Measurements from ENCODE around the gene ZMYND10.

ZMYND10 gene

GRCh38 chr3:50300681-50301254 lies 44.8 kb downstream of the ZMYND10 start:
- DNase-seq, result no peak

- DNase-seq, result no peak
Observed at GRCh38 chr3:50299929-50300680, 45.4 kb downstream of the ZMYND10 start.

DNA sequence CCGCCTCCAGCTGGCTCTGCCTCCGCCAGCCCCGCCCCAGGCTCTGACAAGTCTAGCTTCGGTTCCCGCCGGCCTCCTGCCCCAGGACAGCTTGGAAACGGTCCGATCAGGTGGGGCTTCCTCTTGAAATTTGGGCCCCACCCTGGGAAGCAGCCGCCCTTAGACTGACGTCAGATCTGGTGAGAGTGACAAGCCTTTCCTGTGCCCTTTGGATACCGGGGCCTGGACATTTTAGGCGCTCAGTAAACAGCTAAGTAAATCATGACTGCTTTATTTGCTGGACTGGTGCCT lies 45.9 kb downstream of the ZMYND10 start:
- DNase-seq, result no peak

DNA sequence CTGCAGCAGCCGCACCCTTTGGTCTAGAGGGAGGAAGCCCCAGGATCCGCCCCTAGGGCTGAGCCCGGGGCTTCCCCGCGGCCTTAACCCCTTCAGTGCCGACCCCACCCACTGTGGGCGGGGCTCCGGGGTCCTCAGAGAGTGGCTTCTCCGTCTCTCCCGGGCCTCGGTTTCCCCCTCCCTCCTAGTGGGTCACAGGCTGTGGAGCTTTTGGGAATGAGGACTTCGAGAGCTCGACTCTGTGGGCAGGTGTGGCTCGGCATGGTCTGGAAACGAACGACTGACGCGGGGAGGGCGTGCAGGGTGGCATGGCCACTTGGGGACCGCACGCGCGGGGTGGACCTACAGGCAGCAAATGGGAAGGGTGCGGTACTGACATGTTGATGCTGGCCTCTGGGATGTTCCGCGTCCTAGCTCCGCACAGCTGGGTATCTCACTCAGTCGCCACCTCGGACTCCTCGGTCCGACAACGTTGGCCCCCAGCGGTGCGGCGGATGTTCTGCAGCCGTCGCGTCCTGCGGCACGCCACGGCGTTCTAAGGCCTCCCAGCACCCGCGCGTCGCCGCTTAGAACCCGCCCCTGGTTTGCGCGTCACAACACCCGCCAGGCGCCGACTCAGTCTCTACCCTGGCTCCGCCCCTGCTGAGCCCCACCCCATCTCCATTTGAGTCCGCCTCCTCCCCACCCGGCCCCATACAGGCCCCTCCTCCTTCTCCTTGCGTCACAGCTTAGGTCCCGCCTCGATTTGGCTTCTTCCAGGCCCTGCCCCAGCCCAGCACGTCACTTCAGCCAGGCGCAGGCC lies 46.5 kb downstream of the ZMYND10 start, which contains the start of the genes HYAL3 and NAA80:
TSS of gene HYAL3 (minus strand) at position 570 of the 802 bp plus-strand sequence. CDS start 3,803 bp downstream, outside the sequence.
TSS of gene NAA80 (minus strand) at position 570 of the 802 bp plus-strand sequence. CDS start 1,942 bp downstream, outside the sequence.
- peak; percentile 100 for DNase-seq

GRCh38 chr3:50297896-50298725 lies 47.4 kb downstream of the ZMYND10 start:
- no peak for DNase-seq

DNA sequence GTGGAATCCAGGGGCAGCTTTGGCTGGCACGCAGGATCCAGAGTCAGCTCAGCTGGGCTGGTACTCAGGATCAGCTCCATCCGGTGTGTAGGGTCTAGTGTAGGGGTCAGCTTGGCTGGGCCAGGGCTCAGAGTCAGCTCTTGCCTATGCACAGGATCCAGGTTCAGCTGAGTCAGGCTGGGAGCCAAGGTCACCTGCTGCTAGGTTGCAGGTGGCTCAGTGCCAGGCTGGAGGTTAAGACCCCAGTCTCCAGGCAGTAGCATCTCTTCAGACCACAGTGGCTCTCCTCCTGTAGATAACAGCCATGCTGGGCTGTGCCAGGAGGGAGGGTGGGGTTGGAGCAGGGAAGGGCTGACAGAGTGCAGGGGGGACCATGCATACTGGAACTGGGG lies 48.2 kb downstream of the ZMYND10 start:
- no peak for DNase-seq

- no peak for DNase-seq
Observed at GRCh38 chr3:50296721-50297383, 48.7 kb downstream of the ZMYND10 start.

GRCh38 chr3:50295553-50296431 lies 49.7 kb downstream of the ZMYND10 start:
- DNase-seq, result no peak

- DNase-seq, result no peak
Observed at GRCh38 chr3:50294492-50295403, 50.8 kb downstream of the ZMYND10 start.

DNA sequence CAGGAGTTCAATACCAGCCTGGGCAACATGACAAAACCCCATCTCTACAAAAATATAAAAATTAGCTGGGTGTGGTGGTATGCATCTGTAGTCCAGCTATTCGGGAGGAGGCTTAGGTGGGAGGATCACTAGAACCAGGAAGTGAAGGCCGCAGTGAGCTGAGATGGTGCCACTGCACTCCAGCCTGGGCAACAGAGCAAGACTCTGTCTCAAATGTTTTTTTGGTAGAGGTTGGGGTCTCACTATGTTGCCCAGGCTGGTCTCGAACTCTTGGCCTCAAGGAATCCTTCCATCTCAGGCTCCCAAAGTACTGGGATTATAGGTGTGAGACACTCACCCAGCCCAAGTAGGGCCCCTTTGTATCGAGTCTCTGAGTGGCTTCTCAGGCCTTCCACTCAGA lies 51.4 kb downstream of the ZMYND10 start:
- no peak for DNase-seq

DNA sequence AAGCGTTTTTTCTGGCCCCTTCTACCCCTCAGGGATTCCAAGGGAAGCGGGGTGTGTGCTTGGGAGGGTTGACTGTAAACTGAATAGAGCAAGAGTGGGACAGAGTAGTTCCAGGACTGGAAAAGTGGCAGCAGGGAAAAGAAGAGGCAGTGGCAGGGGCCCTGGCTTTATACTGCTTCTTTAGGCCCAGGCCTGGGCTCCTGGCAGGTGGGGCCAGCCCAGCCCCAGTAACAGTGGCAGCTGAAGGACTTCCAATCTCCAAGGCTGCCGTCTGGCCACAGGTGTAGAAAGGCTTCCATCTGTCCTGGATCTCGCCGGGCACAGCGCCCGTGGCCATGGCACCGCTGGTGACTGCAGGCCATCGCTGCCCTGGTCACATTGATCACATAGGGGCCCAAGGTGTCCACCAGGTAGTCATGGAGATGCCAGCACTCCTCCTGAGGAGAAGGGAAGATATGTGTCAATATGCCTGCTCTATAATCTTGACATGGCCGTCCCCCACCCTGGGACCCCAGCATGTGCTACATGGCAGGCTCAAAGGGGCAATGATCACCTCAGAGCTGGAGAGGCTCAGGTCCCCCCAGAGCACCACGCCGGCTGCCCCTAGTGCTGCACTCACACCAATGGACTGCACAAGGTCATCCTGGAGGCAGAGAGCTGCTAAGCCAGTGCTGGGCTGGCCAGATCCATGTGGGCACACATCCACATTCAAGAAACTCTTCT lies 52.3 kb downstream of the ZMYND10 start:
- DNase-seq, result no peak

- DNase-seq, result peak; percentile 98
Observed at GRCh38 chr3:50292159-50293078, 53.1 kb downstream of the ZMYND10 start, which contains the start of gene IFRD2. IFRD2 (minus strand) TSS chr3:50292429; CDS start chr3:50292274, 155 bp downstream.

All from right hindlimb (tissue), 1 donor.